Glomerular visceral epithelial cell (primary cell): Measurements from ENCODE around the gene PLD4.

Experiments
- DNase-seq: peaks from one replicate; pipeline ENCODE4 v3.0.0-alpha.2; 2016; ENCODE audit errors: extremely low spot score

PLD4 gene

DNA sequence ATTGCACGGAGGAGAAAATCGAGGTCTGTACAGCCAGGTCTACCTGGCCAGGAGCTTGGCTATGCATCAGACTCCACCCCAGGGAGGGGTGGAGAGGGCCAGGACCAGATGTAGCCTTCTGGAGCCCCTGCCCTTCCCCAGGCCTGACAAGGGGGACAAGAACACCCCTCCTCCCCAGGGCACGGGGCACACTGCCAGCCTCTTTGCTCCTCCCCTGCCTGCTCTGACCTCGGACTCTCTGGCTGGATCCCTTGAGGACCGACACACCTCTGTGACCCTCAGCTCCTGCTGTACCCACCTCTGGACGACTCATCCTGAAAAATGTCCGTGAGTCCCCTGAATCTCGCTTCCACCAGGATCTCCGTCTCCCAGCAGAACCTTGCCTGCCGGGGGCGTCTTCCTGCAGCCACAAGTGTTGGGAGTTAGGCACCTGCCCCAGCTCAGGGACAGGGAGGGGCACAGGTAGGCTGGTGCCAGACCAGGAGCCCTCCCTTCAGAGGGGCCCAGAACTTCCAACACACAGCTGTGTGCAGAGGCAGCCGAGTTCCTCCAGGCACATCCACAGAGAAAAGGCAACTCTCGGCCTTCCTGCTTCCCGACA, 31.7 kb downstream of the PLD4 start:
- DNase-seq: no peak

DNA sequence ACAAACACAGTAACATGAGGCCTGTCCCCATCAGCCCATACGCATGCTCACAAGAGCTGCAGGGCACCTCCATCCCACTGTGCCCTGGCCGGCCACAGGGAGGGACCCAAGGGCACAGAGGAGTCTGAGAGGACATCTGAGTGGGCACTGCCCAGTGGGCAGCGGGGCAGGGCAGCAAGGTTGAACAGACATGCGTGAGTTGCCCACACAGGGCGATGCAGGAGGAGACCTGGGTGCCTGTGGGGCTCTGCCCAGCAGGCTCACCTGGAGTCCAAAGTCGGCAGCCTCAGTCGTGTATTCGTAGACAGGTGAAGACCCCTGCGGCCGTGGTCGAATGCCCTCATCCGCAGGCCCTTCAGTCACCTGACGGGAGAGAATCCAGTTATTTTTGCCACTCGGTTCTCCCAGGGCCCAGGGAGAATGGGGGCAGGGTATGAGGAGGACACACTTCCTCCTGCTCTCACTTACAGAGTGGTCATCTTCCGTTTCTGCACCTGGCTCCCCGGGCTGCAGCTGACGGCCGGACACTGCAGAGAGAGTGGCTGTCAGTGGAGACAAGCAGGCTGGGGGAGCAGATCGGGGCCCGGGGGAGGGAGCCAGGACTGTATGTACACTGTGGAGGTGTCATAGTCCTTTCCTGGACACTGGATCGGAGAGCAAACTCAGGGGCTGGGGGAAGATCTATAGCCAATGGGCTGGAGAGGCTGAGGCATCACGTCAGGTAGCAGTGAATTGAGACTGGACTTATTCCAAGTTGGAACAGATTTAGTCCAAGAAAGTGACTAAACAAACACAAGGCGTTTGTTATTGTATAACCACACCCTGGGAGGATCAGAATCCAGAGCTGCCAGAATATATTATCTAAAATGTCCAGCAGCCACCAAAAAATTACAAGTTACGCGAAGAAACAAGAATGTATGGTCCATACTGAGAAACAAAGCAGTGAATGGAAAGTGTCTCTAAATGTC, 32.8 kb downstream of the PLD4 start:
- no peak for DNase-seq

DNA sequence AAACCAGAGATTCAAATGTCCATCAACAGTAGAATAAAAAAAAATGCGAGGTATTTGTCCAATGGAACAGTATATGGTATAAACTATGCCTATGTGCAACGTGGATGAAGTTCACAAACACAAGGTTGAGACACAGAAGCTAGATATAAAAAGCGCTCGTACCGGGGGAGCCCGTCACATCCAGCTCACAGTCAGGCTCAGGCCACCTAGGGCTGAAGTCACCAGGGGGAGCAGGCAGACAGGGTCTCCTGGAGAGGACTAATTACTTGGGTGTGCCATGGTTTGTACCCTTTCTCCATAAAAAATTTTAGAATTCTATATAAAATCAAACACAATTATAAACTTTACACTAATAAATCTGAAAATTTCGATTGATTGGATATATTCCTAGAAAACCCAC, 39.9 kb downstream of the PLD4 start:
- DNase-seq: no peak

DNA sequence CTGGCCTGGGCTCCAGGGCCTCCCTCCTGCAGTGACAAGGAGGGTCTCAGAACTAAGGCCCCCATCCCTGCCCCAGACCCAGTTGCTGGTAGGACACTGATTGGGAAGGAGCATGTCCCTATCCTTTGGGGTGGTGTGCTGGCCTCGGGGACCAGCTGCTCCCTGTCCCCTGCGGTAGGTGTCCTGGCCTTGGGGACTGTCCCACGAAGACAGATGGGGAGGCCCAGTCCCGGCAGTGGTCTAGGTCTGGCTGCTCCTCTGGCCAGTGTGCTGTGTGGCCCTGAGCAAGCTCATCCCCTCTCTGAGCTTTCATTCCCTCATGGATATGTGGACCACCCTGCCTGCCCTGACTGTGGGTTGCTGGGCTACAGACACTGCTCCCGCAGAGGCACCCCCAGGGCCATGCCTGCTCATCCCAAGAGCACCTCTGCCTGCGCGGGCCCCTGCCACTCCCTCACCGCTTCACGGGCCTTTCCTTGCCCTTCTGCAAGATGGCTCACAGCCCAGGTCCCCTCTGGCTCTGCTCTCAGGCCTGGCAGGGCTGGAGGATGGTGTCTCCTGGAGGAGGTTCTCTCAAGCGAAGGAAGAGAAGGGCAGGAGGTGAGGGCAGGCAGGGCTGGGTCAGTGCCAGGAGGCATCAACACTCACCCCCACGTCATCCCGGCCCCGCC, 41.0 kb downstream of the PLD4 start:
- DNase-seq: no peak

DNA sequence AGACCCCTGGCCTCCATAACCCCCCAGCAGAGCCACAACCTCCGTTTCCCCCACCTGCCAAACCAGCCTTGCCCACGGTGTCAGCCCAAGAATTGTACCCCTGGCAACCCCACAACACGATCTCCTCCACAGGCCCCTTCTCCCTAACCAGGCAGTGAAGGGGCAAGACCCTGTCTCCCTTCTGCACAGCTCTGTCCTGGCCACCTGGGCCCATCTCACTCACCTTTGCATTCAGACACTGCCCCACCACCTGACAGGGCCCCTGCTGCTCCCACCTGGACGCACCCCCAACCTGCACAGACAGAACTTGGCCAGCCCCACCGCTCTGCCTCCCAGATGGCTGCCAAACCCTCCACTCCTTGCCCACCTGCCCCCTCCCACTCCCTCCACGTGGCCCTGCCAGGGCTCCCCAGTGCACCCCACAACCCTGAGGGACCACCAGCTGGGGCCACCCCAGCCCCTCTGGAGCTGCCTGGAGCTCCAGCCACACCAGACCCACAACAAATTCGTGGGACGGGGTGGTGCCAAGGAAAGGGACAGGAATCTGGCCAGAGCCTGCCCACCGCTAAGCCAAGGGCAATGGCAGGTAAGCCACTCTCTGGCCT, 41.7 kb downstream of the PLD4 start:
- no peak for DNase-seq

DNA sequence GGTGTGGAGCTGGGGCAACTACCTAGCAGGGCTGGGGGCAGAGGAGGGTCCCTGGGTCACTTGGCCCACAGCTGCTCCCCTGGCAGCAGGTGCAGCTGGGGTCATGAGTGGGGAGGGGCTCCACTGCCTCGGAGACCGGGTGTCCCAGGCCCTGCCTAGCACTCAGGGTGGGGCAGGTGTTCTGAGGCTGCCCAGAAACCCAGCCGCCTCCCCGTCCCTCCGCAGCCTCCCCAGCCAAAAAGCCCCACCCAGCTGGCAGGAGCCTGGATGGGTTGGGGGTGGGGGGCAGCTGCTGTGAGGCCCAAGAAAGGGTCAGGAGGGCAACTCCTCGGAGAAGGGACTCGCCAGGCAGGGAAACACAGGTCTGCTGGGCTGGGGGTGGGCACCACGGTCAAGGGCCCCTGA, 42.3 kb downstream of the PLD4 start:
- DNase-seq: no peak

DNA sequence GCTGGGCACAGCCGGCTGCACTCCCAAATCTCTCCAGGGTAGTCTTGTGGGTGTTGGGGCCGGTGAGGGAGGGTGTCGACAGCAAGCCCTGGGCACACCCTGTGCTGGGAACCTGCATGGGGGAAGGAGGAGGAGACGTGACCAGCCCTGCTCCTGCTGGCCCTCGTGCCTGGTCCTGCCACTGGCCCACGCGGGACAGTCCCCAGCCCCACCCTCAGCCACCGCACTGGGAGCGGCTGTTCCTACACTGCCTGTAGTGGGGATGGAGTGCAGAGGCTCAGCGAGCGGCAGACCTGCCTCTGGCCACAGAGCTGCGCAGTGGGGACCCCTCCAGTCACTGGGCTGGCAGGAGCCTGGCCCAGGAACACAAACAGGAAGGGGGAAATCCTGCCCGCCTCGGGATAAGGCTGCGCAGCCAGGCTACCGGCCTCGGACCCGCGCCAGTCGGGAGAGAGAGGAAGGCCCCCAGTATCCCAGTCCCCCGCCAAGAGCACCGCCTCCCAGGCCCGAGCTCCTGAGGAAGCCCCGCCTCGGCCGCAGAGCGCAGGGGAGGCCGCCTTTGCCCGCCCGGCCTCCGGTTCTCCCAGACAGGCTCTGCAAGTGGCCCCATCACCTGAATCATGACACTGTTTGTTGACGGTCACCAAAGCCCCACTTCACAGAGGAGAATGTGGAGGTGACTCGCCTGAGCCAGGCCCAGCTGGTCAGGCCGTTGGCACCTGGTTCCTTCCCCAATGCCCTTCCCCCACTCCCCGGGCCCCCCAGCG, 42.9 kb downstream of the PLD4 start:
- no peak for DNase-seq

DNA sequence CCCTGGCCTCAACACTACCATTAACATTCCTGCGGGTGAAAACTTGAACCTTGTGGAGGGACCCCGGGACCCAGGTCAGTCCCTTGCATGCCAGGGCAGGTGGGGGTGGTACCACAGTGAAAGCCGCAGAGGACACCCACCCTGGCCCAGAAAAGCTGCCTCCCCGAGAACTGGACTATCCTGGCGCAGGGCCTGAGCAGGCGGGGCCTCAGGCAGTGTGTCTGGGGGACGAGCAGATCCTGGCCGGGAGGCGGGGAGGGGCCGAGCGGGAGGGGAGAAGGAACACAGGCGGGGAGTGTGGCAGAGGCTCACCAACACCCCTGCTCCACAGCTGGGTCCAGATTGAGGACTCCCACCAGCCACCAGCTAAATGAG, 43.5 kb downstream of the PLD4 start:
- peak; percentile 91 for DNase-seq

DNA sequence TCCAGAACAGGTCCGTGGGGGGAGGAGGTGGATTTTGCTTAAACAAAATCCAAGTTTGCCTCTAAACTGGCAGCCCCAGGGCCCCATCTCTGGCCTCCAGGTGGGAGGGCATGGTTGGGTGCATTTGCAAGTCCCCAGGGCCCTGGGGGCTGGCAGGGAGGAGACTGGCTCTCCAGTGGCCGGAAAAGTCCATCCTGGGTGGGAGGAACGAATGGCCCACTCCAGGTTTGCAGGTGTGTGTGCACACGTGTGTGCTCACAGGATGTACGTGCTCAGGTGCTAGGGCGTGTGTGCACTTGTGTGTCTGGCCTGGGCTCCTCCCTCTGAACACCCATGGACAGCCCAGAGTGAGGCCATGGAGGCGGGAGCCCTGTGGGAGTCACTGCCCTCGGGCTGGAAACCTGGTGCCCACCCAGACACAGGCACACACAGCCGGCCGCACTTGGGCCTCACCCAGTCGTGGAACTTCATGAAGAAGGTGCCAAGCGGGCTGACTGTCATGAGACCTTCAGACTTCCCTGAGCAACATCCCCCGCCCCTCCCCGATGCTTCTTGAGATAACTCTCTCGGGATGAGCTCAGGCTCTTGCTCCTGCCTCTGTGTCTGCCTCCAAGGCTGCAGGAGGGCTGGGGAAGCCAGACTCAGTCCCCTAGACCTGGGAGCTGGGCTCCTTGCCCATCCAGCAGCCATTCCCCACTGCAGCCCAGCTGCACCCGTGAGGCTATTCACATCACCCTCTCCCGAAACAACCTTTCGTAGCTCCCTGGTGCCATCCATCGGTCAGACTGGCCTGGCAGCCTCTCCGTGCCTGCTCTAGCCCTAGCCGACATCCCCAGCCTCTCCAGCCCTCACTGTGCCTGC, 44.1 kb downstream of the PLD4 start:
- peak; percentile 33 for DNase-seq

DNA sequence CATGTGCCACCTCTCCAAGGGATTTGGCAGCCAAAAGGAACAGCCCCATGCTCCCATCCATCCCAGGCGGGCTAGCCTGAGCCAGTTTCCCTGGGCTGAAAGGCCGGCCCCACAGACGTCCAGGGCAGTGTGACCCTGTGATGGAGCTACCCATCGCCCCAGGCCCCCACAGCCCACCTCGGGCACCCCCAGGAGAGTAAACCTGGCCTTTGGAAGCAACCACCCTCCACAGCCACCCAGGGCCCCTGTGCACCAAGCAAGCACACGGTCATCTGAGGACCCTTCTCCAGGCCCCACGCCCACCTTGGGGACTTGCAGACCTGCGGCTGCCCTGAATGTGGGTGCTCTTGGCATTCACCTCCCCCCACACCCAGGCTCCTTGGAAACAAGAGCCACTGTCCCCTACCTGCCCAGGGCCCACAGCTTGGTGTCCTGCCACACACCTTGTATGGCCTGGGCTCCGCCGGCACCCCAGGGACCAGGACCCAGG, 45.1 kb downstream of the PLD4 start:
- no peak for DNase-seq

DNA sequence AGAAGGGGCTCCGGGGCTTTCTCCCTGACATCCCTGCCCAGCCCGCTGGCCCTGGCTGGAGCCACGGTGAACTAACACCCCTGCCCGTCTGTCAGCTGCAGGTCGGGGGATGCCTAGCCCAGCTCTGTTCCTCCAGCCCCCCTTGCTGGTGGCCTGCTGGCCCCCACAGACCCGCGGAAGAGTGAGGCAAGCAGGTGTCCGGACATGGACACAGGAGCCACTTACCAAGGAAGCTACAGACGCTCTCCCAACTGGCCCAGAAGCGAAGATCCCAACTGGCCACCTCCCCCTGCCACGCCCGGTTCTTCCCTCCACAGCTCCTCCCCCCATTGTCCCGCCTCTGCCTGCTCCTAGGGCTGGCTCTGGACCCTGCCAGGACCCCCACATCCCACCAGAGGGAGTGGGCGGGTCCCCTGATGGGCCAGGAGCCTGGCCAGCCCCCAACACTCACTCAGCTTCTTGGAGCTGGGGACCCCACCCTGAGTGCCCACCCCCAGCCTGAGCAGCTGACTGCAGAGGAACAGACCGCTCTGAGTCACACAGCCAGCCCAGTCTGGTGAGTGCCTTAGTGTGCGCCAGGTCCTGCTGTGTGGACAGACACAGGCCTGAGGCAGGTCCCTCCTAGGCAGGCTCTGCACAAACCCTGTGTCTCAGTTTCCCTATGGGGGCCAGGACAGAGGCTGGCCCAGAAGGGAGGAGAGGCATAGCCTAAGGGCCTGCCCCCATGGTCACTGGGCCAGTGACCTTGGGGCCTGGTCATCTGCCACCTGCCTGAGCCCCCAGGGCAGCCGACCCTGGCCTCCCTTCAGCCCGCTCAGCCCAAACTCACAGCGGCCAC, 45.8 kb downstream of the PLD4 start:
- DNase-seq: peak; percentile 76

DNA sequence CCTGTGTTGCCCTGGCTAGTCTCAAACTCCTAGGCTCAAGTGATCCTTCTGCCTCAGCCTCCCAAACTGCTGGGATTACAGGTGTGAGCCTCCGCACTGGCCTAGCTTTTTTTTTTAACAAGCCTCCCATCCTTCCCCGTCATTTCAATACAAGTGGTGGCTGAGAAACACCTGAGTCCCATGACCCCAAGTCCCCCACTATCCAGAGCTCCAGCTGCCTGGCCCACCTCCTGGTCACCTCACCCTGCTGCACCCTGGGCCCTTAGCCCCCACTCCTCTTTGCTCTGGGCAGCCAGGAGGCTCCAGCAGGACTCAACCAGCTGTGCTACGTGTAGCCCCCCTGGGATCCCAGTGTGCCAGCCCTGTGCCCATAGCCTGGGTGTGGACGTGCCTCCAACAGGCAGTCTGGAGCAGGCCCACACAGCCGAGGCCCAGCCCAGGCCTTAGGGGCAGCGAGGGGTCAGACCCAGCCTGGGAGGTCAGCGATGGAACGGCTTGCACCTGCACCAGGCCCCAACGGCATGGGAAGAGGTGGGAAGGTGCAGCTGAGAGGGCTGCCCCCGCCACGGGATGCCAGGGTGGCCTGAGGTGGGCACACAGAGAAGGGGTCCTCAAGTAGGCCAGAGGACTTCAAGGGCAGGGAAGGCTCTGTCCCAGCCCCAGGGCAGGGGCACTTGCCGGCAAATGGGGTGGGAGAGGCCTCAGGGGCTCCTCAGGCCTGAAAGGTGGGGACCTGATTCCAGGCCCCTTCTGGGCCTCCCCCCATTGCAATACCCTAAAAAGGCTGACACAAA, 47.0 kb downstream of the PLD4 start:
- DNase-seq: no peak

DNA sequence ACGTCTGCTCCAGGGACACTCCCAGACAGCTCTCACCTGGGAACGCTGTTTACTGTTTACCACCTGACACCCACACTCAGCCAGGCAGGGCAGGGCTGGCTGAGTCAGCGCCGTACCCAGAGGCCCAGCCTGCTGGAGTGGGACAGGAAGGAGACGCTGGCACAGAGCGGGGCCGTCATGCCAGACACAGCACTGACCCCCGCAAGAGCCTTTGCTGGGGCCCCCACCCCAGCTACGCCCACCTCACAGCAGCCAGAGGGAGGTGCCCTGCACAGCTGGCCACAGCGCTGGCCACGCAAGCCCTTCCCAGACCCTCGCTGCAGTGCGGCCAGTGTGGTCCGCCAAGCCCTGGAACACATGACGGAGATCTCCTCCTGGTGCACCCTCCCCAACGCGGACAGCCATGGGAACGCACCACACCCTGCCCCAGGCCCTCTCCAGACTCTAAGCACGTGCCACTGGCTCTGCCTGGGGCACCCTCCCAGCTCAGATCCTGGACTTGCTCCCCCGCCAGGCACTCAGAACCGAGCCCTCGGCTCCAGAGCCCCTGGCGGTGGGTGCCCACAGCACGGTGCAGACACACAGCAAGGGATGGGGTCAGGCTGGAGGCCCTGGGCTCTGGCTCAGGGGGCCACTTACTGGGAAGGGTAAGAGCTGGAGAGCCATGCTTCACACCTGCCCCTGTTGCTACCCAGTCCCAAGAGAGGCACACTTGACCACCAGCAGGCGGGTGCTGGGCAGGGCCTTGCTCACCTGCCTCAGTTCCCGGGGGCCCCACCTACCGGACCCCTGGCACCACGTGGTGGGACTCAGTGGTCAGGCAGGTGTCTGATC, 47.8 kb downstream of the PLD4 start:
- peak; percentile 73 for DNase-seq

DNA sequence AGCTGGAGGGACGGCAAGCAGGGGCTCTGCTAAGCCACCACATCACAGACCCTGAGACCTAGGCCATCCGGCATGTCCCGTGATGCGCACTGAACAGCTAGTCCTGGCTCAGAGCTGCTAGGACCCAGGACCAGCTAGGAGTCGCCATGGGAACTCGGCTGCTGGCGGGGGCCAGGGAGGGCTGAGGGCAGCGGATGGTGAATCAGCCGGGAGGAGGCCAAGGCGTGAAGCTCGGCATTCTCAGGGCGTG, 48.4 kb downstream of the PLD4 start:
- DNase-seq: peak; percentile 98

DNA sequence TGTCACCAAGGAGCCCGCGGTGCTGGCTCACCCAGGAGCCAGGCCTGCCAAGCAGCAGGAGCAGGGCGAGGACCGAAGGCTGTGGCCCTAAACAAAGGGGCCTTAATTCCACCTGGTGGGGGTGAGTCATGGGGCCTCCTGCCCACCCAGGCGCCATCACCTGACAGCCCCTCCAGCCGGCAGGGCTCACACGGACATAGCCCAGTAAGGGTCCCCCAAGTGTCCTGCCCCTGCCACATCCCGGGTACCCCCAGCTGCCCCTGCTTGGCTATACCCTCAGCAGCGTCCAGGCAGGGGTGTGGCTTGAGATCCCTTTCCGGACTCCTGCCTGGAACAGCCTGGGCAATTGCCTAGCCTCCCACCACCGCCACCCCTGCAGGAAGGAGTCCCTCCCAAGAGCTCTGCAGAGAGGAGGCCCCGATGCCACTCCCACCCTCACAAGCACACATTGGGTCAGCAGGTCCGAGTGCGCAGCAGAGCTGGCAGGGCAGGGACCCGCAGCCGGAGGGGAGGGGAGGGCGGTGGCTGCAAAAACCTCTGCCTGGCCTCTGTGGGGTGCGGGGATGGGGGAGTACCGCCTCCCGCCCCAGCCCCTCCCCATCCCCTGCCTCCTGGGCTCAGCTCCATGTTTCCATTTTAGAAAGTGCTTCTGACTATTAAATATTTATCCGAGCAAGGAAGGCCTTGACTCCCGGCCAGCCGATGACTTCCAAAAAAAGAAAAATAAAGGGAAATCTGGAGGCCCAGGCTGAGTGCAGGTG, 48.9 kb downstream of the PLD4 start:
- DNase-seq: no peak

DNA sequence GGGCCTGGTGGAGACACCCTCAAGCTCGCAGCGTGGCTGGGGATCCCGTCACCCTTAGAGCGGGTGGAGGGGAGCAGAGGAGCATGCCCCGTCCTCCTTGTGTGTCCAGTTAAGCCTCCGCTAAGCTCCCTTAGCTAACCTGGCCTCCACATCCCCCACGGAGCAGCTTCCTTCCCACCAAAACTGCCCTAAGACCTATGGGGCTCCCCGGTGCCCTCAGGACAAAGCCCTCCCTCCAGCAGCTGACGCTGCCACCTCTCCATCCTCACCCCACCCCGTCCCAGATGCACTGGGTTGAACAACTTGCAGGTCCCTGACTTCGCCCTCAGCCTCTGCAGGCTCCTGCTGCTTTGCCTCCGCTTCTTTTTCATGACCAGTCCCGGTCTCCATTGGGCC, 49.5 kb downstream of the PLD4 start:
- no peak for DNase-seq

DNA sequence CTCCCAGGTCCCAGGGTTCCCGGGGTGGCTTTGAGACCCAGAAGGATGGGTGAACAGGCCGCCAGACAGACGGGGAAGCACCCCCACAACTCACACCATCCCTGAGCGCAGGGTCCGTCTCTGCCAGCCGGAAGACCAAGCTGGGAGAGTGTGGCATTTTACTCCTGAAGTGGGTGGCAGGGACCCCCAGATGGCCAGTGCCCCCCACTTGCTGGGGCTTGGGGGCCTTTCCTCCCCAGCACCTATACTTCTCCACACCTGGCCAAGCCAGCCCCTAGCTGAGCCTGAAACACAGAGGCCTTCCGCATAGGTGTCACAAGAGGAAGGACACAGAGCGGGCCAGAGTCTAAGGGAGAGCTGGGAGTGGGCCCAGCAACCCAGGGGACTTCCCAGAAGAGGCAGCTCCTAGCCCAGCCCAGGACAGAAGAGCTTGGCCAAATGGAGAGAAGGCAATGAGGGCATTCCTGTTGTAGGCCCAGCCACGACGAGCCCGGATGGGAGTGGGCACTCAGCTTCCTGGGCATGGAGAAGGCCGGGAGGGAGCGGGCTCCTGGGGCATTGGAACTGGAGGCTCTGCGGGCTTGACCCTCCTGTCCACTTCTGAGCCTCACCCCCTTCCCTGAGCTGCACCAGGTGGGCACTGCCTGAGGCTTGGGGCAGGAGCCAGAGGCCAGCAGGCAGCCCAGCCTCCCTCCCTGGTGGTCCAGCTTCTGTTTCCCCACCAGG, 50.1 kb downstream of the PLD4 start:
- no peak for DNase-seq
